Panc1 (cell line): ENCODE measurements around the gene CPA1.

Source experiments
- CTCF ChIP-seq: fragments of 450-650 bp; IDR thresholded peaks from 2 replicates; pipeline ENCODE4 v1.5.1; 2017; ENCODE audit warnings: mild to moderate bottlenecking
- SIN3A ChIP-seq: IDR thresholded peaks from 2 replicates; pipeline ENCODE4 v1.6.1; 2012; ENCODE audit warnings: low read depth, mild to moderate bottlenecking, low read length, moderate library complexity, borderline replicate concordance; ENCODE audit not compliant: insufficient read depth
- TCF7L2 ChIP-seq: IDR thresholded peaks from 2 replicates; pipeline ENCODE4 v1.6.1; 2011; ENCODE audit warnings: mild to moderate bottlenecking, low read depth, low read length, inconsistent platforms
- TF ChIP-seq, protein P1 (sequence below), 2 experiments: IDR thresholded peaks; 2 replicates each; pipeline ENCODE4 v1.6.1; 2011 to 2012; ENCODE audit warnings: low read depth in 2 of 2, control low read depth in 1 of 2, low read length in 1 of 2, mild to moderate bottlenecking in 1 of 2, moderate library complexity in 1 of 2; ENCODE audit not compliant: insufficient read depth in 1 of 2

GRCh38 chr7:130367836-130368746 is 12.2 kb upstream of the CPA1 start:
- no peak for TF ChIP-seq CTCF
- TF ChIP-seq, protein P1, sequence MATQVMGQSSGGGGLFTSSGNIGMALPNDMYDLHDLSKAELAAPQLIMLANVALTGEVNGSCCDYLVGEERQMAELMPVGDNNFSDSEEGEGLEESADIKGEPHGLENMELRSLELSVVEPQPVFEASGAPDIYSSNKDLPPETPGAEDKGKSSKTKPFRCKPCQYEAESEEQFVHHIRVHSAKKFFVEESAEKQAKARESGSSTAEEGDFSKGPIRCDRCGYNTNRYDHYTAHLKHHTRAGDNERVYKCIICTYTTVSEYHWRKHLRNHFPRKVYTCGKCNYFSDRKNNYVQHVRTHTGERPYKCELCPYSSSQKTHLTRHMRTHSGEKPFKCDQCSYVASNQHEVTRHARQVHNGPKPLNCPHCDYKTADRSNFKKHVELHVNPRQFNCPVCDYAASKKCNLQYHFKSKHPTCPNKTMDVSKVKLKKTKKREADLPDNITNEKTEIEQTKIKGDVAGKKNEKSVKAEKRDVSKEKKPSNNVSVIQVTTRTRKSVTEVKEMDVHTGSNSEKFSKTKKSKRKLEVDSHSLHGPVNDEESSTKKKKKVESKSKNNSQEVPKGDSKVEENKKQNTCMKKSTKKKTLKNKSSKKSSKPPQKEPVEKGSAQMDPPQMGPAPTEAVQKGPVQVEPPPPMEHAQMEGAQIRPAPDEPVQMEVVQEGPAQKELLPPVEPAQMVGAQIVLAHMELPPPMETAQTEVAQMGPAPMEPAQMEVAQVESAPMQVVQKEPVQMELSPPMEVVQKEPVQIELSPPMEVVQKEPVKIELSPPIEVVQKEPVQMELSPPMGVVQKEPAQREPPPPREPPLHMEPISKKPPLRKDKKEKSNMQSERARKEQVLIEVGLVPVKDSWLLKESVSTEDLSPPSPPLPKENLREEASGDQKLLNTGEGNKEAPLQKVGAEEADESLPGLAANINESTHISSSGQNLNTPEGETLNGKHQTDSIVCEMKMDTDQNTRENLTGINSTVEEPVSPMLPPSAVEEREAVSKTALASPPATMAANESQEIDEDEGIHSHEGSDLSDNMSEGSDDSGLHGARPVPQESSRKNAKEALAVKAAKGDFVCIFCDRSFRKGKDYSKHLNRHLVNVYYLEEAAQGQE (IDR thresholded peaks at IDR 0.05; ENCODE audit: insufficient read depth in 1 of 2, low read depth in 2 of 2, low read length in 1 of 2) = no peak
- TF ChIP-seq SIN3A = no peak
- TF ChIP-seq TCF7L2 = no peak
